OCI-LY7 (cell line): Measurements from ENCODE around the gene HECA. TPM values are rescaled to one million over a fixed set of nuclear protein-coding genes. Genes with fewer than 3 reads are reported as not detected.

Experiments used
- BruUV-seq: library from RNA; stranded (reverse); fragments of 400-500 nt; replicated peaks from 2 replicates; lab custom pipeline; 2021; lab: Mats Ljungman, UMichigan
- CTCF ChIA-PET: fragments of 300-600 bp; sonication (Branson Sonifier 250); formaldehyde crosslinking; loops from one replicate; lab custom pipeline; 2022; ENCODE audit warnings: antibody characterized with exemption; ENCODE audit not compliant: unreplicated experiment; lab: Charles Lee
- POLR2A ChIA-PET: fragments of 300-600 bp; sonication (Branson Sonifier 250); formaldehyde crosslinking; loops from one replicate; lab custom pipeline; 2022; ENCODE audit warnings: antibody characterized with exemption; lab: Charles Lee
- DNase-seq: peaks from one replicate; pipeline ENCODE4 v3.0.0-alpha.2; 2015; ENCODE audit warnings: low spot score
- H2AFZ ChIP-seq: fragments of 200-600 bp; sonication (generic), shearing (Covaris generic); 2 replicates; pipeline ENCODE4 v1.6.1; 2014; ENCODE audit warnings: mild to moderate bottlenecking, antibody characterized with exemption, low read length, moderate library complexity
- H3K27ac ChIP-seq: fragments of 200-600 bp; sonication (generic); 2 replicates; pipeline ENCODE4 v1.5.1; 2014; ENCODE audit warnings: mixed run types, low read depth, mild to moderate bottlenecking, moderate library complexity, low read length, inconsistent platforms; ENCODE audit not compliant: poor library complexity, severe bottlenecking
- H3K36me3 ChIP-seq: fragments of 200-600 bp; sonication (generic); 2 replicates; pipeline ENCODE4 v1.6.1; 2014; ENCODE audit warnings: mild to moderate bottlenecking, antibody characterized with exemption, low read length, moderate library complexity, mixed read lengths; ENCODE audit not compliant: insufficient read depth
- H3K4me1 ChIP-seq: fragments of 200-600 bp; sonication (generic); 2 replicates; pipeline ENCODE4 v1.5.1; 2014; ENCODE audit warnings: mild to moderate bottlenecking, low read length; ENCODE audit not compliant: insufficient read depth, poor library complexity, severe bottlenecking
- H3K4me2 ChIP-seq: fragments of 200-600 bp; sonication (generic); 2 replicates; pipeline ENCODE4 v1.6.1; 2014; ENCODE audit warnings: mild to moderate bottlenecking, low read length
- H3K4me3 ChIP-seq: fragments of 200-600 bp; sonication (generic); 2 replicates; pipeline ENCODE4 v1.5.1; 2014; ENCODE audit warnings: mild to moderate bottlenecking, low read depth, low read length; ENCODE audit not compliant: poor library complexity, severe bottlenecking
- H3K79me2 ChIP-seq: fragments of 200-600 bp; sonication (generic); 2 replicates; pipeline ENCODE4 v1.6.1; 2016; ENCODE audit warnings: low read depth, mild to moderate bottlenecking, low read length, moderate library complexity, mixed read lengths; ENCODE audit not compliant: insufficient read depth
- H3K9me2 ChIP-seq: fragments of 200-600 bp; sonication (generic); 2 replicates; pipeline ENCODE4 v1.6.1; 2016; ENCODE audit warnings: mild to moderate bottlenecking, low read length, mixed read lengths; ENCODE audit not compliant: insufficient read depth
- H3K9me3 ChIP-seq: fragments of 200-600 bp; sonication (generic); 2 replicates; pipeline ENCODE4 v1.6.1; 2014; ENCODE audit warnings: mild to moderate bottlenecking, mixed run types, low read length, mixed read lengths
- H4K20me1 ChIP-seq: fragments of 200-600 bp; sonication (generic); 2 replicates; pipeline ENCODE4 v1.6.1; 2014; ENCODE audit warnings: mild to moderate bottlenecking, antibody characterized with exemption, low read length, moderate library complexity, mixed read lengths; ENCODE audit not compliant: insufficient read depth
- CTCF ChIP-seq: fragments of 200-600 bp; sonication (generic); conservative IDR thresholded peaks from 2 replicates; pipeline ENCODE4 v1.5.1; 2014; ENCODE audit warnings: mild to moderate bottlenecking, antibody characterized with exemption, low read length, moderate library complexity, mixed read lengths
- EZH2phosphoT487 ChIP-seq: fragments of 200-600 bp; sonication (generic); IDR thresholded peaks from 2 replicates; pipeline ENCODE4 v1.6.1; 2018; ENCODE audit warnings: low read depth, borderline replicate concordance, mild to moderate bottlenecking, mixed run types, antibody characterized with exemption, low read length, moderate library complexity, mixed read lengths
- intact Hi-C: fragments of 100-400 bp; cut with micrococcal nuclease; formaldehyde crosslinking; loops from one replicate; pipeline ENCODE4 v1.10.0; 2022; ENCODE audit not compliant: unreplicated experiment
- total RNA-seq, 2 experiments: library from RNA; depleted of rRNA in 1 of 2; stranded (reverse); fragments of >200 nt in 1 of 2; shearing (Covaris generic) in 1 of 2; gene quantifications; 2 replicates each; pipeline ENCODE4 v1.2.3, GENCODE V29; 2014 to 2022

HECA gene
- total RNA-seq, 2 experiments from 2014 or later = 21.9 to 23.3 TPM

GRCh38 chr6:139109558-139109957 lies 25.3 kb upstream of the HECA start:
- no peaks in the 10 kb centered on the region for H3K9me2 ChIP-seq
- POLR2A ChIA-PET = interaction anchor here (1.4 kb wide), 1 partner anchor 265 kb away, joined by 3 read pairs; the partner anchor contains the start of gene CITED2
- no TSS peak for BruUV-seq
- H3K9me3 ChIP-seq = no peaks in the 10 kb centered on the region
- no peak overlapping the region for H3K27ac ChIP-seq
- H2AFZ ChIP-seq = no peak overlapping the region; the same call in 1 of the 2 replicates
- no peaks in the 10 kb centered on the region for H3K36me3 ChIP-seq
- TF ChIP-seq CTCF (peak; percentile 67), EZH2phosphoT487 (no peak)
- CTCF ChIA-PET = no interaction called here
- H4K20me1 ChIP-seq = no peaks in the 10 kb centered on the region
- intact Hi-C loops = loop anchor here (2.0 kb wide), 1 partner anchor 293 kb away; no protein-coding TSS in a partner anchor
- H3K4me3 ChIP-seq = no peak overlapping the region
- H3K4me2 ChIP-seq = no peak overlapping the region
- peaks cover 20% of the 10 kb centered on the region for H3K4me1 ChIP-seq
- H3K79me2 ChIP-seq = no peaks in the 10 kb centered on the region
- peak; percentile 45 for DNase-seq

- intact Hi-C loops = loop anchor here (5.0 kb wide), 1 partner anchor 125 kb away; the partner anchor contains the start of gene REPS1
- no TSS peak for BruUV-seq
- Histone ChIP-seq H4K20me1 (no peaks in the 10 kb centered on the region), H3K4me2 (no peak overlapping the region), H3K36me3 (no peaks in the 10 kb centered on the region), H3K9me2 (no peaks in the 10 kb centered on the region), H3K4me1 (peaks cover 46% of the 10 kb centered on the region), H3K9me3 (no peaks in the 10 kb centered on the region), H3K27ac (no peak overlapping the region), H3K4me3 (no peak overlapping the region), H2AFZ (no peak overlapping the region), H3K79me2 (no peaks in the 10 kb centered on the region)
- no peak for TF ChIP-seq CTCF
- no peak for TF ChIP-seq EZH2phosphoT487
- DNase-seq = no peak
- ChIA-PET POLR2A (interaction anchor here (0.7 kb wide), 1 partner anchor 53 kb away, joined by 3 read pairs; no protein-coding TSS in a partner anchor), CTCF (no interaction called here)
Measured at GRCh38 chr6:139112146-139112545, 22.7 kb upstream of the HECA start.

GRCh38 chr6:139112561-139112960 lies 22.3 kb upstream of the HECA start:
- DNase-seq = no peak

More at GRCh38 chr6:139112561-139112960, 22.3 kb upstream of the HECA start:
- Histone ChIP-seq H2AFZ (no peak overlapping the region), H3K9me3 (peaks cover 3% of the 10 kb centered on the region; the same call in 1 of the 2 replicates), H3K79me2 (no peaks in the 10 kb centered on the region), H3K36me3 (no peaks in the 10 kb centered on the region), H3K27ac (no peak overlapping the region), H3K4me2 (no peak overlapping the region), H3K4me1 (peaks cover 50% of the 10 kb centered on the region), H4K20me1 (no peaks in the 10 kb centered on the region), H3K9me2 (no peaks in the 10 kb centered on the region), H3K4me3 (no peak overlapping the region)
- CTCF ChIA-PET = interaction anchor here (0.6 kb wide), 1 partner anchor 65 kb away, joined by 3 read pairs; no protein-coding TSS in a partner anchor
- POLR2A ChIA-PET = interaction anchor here (0.7 kb wide), 2 partner anchors 53 to 825 kb away, joined by 3 read pairs; no protein-coding TSS in a partner anchor
- BruUV-seq = no TSS peak
- intact Hi-C loops = loop anchor here (5.0 kb wide), 1 partner anchor 125 kb away; the partner anchor contains the start of gene REPS1
- TF ChIP-seq CTCF = no peak
